Ascending aorta (tissue), 2 donors: ENCODE data around the gene KLHL36. TPM values are rescaled to one million over a fixed set of nuclear protein-coding genes. Genes with fewer than 3 reads are reported as not detected.
A peak's percentile ranks its signal among the peaks of the same experiment; 100 is the strongest.
"Not testable (repeated sequence)": the region's sequence is repeated elsewhere in the genome, so short reads cannot be mapped to it uniquely, and the experiment has no call there.

Experiments
- DNase-seq, 2 donors: peaks; one replicate each; pipeline ENCODE4 v3.0.0-alpha.2; 2019; ENCODE audit warnings: low spot score in 2 of 2
- H3K27ac ChIP-seq, 2 donors: fragments of 200-600 bp; sonication (generic); one replicate each; pipeline ENCODE4 v1.5.1; 2016 to 2017; ENCODE audit warnings: mild to moderate bottlenecking in 1 of 2
- H3K27me3 ChIP-seq: fragments of 200-600 bp; sonication (generic); one replicate; pipeline ENCODE4 v1.5.1; 2017
- H3K36me3 ChIP-seq, 2 donors: fragments of 200-600 bp; sonication (generic); one replicate each; pipeline ENCODE4 v1.5.1; 2016
- H3K4me1 ChIP-seq, 2 donors: fragments of 200-600 bp; sonication (generic); one replicate each; pipeline ENCODE4 v1.5.1; 2016 to 2017; ENCODE audit warnings: mild to moderate bottlenecking in 1 of 2
- H3K4me3 ChIP-seq, 2 donors: fragments of 200-600 bp; sonication (generic); one replicate each; pipeline ENCODE4 v1.5.1; 2016 to 2017; ENCODE audit warnings: mild to moderate bottlenecking in 1 of 2
- H3K9me3 ChIP-seq, 2 donors: fragments of 200-600 bp; sonication (generic); one replicate each; pipeline ENCODE4 v1.5.1; 2016
- intact Hi-C: fragments of 100-400 bp; cut with DNase I; formaldehyde crosslinking; loops from one replicate; pipeline ENCODE4 v1.15.1; 2023
- total RNA-seq: library from RNA; depleted of rRNA; stranded (reverse); fragments of >200 nt; gene quantifications from one replicate; pipeline ENCODE4 v1.1.0, GENCODE V29; 2016
- TF ChIP-seq, protein P1 (sequence below), 3 experiments: fragments of 200-600 bp in 2 of 3; fragments of 450-650 bp in 1 of 3; sonication (generic) in 2 of 3; IDR thresholded peaks; one replicate each; pipeline ENCODE4 v1.5.1; 2016 to 2019; ENCODE audit warnings: antibody characterized with exemption in 3 of 3, mild to moderate bottlenecking in 1 of 3, moderate library complexity in 1 of 3

The KLHL36 gene
- total RNA-seq, 1 donor from 2014 or later: 65.1 TPM

DNA sequence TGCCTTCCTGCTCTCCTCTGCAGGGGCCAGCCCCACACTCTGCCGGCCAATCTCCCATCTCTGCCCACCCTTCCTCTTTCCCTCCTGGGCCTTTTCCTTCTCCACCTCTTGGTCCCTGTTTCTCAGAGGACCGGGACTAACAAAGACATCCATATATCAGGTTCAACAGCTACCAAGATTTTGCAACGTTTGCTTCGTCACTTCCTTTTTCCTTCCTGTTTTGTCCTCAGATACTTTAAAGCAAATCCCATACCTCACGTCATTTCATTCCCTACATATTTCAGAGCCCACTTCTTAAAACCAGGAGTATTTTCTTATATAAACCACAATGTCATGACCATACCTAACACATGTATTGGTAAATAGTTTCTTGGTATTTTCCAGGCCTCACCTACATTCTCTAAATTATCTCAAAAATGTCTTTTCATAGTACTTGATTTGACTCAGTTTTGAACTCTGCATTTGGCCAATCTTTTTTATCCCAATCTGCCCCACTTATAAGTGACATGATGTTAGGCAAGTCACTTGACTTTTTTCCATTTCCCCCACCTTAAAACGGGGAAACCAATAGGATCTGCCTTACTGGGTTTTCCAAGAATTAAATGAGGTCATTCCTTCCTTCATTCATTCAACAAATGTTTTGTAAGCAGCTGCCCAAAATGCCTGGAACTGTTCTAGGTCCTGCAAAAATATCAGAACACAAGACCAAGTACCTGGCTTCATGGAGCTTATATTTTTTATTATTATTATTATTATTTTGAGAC, 44.3 kb downstream of the KLHL36 start:
- Histone ChIP-seq H3K36me3 (no peaks in the 10 kb centered on the region), H3K27ac (no peak overlapping the region), H3K27me3 (no peaks in the 10 kb centered on the region), H3K4me3 (no peak overlapping the region), H3K9me3 (no peaks in the 10 kb centered on the region), H3K4me1 (no peaks in the 10 kb centered on the region)
- TF ChIP-seq, protein P1, sequence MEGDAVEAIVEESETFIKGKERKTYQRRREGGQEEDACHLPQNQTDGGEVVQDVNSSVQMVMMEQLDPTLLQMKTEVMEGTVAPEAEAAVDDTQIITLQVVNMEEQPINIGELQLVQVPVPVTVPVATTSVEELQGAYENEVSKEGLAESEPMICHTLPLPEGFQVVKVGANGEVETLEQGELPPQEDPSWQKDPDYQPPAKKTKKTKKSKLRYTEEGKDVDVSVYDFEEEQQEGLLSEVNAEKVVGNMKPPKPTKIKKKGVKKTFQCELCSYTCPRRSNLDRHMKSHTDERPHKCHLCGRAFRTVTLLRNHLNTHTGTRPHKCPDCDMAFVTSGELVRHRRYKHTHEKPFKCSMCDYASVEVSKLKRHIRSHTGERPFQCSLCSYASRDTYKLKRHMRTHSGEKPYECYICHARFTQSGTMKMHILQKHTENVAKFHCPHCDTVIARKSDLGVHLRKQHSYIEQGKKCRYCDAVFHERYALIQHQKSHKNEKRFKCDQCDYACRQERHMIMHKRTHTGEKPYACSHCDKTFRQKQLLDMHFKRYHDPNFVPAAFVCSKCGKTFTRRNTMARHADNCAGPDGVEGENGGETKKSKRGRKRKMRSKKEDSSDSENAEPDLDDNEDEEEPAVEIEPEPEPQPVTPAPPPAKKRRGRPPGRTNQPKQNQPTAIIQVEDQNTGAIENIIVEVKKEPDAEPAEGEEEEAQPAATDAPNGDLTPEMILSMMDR (IDR thresholded peaks at IDR 0.05): no peak
- no peak for DNase-seq
- intact Hi-C loops: no loop called here

DNA sequence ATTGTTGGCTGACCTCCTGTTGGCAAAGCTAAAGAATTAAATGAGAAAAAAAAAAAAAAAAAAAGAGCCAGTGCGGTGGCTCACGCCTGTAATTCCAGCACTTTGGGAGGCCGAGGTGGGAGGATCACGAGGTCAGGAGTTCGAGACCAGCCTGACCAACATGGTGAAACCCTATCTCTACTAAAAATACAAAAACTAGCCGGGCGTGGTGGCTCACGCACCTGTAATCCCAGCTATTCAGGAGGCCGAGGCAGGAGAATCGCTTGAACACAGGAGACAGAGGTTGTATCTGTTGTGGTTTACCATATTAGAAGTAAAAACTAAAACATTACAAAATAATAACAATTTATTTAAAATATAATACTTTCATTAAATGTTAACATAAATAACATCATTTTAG, 45.6 kb downstream of the KLHL36 start:
- DNase-seq, H3K4me3 ChIP-seq, H3K27me3 ChIP-seq, H3K4me1 ChIP-seq, H3K27ac ChIP-seq, H3K9me3 ChIP-seq, H3K36me3 ChIP-seq, intact Hi-C loops: not testable (repeated sequence)

DNA sequence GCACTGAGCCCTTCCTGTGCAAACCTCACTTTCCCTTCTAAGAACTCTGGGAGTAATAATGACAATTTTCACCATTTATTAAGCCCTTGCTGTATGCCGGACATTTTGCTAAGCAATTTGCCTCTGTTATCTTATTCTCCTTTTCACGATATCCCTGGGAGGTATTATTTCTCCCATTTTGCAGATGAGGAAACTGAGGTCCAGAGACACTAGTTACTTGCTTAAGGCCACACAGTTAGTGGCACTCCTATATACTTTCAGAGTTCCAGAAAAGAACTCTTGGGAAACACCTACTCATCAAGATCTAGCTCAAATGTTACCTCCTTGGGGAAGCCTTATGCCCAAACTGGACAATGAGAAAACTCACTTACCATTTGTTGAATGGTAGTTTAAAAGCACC, 46.7 kb downstream of the KLHL36 start:
- intact Hi-C loops: no loop called here
- no peak overlapping the region for H3K4me3 ChIP-seq
- no peaks in the 10 kb centered on the region for H3K9me3 ChIP-seq
- DNase-seq: no peak
- TF ChIP-seq, protein P1 (IDR thresholded peaks at IDR 0.05): no peak
- H3K27ac ChIP-seq: no peak overlapping the region
- H3K4me1 ChIP-seq: peaks cover 0 to 7% of the 10 kb centered on the region in 2 donors
- no peaks in the 10 kb centered on the region for H3K27me3 ChIP-seq
- H3K36me3 ChIP-seq: no peaks in the 10 kb centered on the region

DNA sequence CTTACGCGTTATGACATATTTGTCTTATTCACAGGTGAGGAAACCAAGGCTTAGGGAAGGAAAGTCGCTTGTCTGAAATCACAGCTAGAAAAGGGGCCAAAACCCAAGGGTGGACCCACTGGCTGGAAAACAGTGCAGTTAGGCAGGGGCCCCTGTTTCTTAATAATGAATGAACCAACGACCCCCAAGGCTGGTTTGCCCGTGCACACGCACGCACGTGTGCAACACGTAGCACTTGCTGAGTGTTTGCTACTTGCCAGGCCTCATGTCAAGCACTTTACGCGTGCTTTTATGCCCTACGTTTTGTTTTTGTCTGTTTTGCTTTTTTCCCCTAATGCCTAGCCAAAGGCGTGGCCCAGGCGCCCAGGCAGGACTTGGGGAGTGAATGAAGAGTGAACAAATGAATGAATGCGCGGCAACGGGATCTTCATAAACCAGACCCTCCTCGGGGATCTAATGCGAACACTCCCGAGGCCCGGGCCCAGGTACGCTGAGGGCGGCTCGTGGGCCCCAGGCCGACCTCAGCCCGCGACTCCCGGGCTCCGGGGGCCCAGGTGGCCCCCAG, 50.9 kb downstream of the KLHL36 start:
- no peaks in the 10 kb centered on the region for H3K36me3 ChIP-seq
- DNase-seq: no peak
- peak overlapping the region; percentile 99 for H3K4me3 ChIP-seq
- TF ChIP-seq, protein P1 (IDR thresholded peaks at IDR 0.05): no peak
- no peaks in the 10 kb centered on the region for H3K27me3 ChIP-seq
- peak overlapping the region in 1 of 2 donors; percentile 88 for H3K27ac ChIP-seq
- intact Hi-C loops: no loop called here
- no peaks in the 10 kb centered on the region for H3K9me3 ChIP-seq
- H3K4me1 ChIP-seq: peaks cover 0 to 12% of the 10 kb centered on the region in 2 donors

DNA sequence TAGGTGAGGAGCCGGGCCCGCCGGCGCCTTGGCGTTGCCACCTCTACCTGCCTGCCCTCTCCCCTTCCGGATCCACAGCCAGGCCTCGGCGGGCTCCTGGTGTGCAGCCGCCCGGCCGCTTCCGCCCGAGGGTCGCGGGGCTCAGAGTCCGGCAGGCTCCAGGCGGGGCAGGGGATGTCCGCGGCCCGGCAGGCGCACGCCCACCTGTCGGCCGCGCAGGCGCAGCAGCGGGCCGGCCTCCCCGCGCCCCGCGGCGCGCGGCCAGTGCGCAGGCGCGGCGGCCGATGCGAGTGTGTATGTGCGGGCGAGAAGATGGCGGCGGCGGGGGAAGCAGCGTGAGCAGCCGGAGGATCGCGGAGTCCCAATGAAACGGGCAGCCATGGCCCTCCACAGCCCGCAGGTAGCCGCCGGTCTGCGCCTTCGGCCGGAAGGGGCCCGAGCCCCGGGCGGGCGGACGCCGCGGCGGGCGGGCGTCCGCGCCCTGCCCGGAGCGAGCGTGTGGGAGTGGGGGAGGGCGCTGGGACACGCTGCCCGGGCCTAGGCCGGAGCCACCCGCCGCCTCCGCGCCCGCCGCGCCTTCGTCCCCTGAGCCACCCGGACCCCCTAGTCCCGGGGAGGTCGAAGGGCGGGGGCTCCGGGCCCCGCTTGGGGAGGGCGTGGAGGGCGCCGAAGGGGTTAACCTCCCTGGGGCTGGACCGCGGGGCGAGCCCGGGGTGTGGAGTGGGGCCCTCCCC, 51.6 kb downstream of the KLHL36 start, which contains the start of gene USP10:
Gene USP10 (plus strand): TSS at position 289 of the 734 bp plus-strand sequence. CDS start 91 bp downstream, at position 380.
- peak within 1 kb of the TSS; percentile 99 for H3K4me3 ChIP-seq
- H3K36me3 ChIP-seq: no peaks in the 10 kb centered on the region
- TF ChIP-seq, protein P1 (IDR thresholded peaks at IDR 0.05): no peak
- DNase-seq: peak; percentile 10 to 89
- intact Hi-C loops: no loop called here
- peaks cover 0 to 12% of the 10 kb centered on the region in 2 donors for H3K4me1 ChIP-seq
- H3K27ac ChIP-seq: peak within 1 kb of the TSS; percentile 69 to 88
- no peaks in the 10 kb centered on the region for H3K9me3 ChIP-seq
- H3K27me3 ChIP-seq: no peaks in the 10 kb centered on the region
